ENCODE data around the gene SCRN1. TPM values are rescaled to one million over a fixed set of nuclear protein-coding genes. Genes with fewer than 3 reads are reported as not detected.
A peak's percentile ranks its signal among the peaks of the same experiment; 100 is the strongest.
"Not testable (repeated sequence)": the region's sequence is repeated elsewhere in the genome, so short reads cannot be mapped to it uniquely, and the experiment has no call there.

SCRN1 gene
- total RNA-seq, 1 experiment from 2014 or later, result 81.6 TPM

GRCh38 chr7:29970158-29970557, 19.4 kb downstream of the SCRN1 start:
- peaks cover 14% of the 10 kb centered on the region for H3K4me1 ChIP-seq (replicated peaks)
- H3K27ac ChIP-seq, result no peak overlapping the region
- peaks cover 32% of the 10 kb centered on the region for H3K36me3 ChIP-seq
- no peak for DNase-seq (ENCODE audit: low read depth in 1 of 2, low spot score in 2 of 2)
- no peaks in the 10 kb centered on the region for H3K27me3 ChIP-seq (replicated peaks)
- H3K9me3 ChIP-seq (replicated peaks), result no peaks in the 10 kb centered on the region
- H3K4me3 ChIP-seq, result no peak overlapping the region

- Histone ChIP-seq H3K36me3 (peaks cover 29% of the 10 kb centered on the region), H3K27ac (no peak overlapping the region), H3K9me3 (replicated peaks) (no peaks in the 10 kb centered on the region), H3K4me1 (replicated peaks) (peaks cover 14% of the 10 kb centered on the region), H3K27me3 (replicated peaks) (no peaks in the 10 kb centered on the region), H3K4me3 (no peak overlapping the region)
- DNase-seq (ENCODE audit: low read depth in 1 of 2, low spot score in 2 of 2), result no peak
Observed at GRCh38 chr7:29969738-29970137, 19.9 kb downstream of the SCRN1 start.

- no peak overlapping the region for H3K4me3 ChIP-seq
- H3K4me1 ChIP-seq (replicated peaks), result peaks cover 14% of the 10 kb centered on the region
- H3K9me3 ChIP-seq (replicated peaks), result no peaks in the 10 kb centered on the region
- no peaks in the 10 kb centered on the region for H3K27me3 ChIP-seq (replicated peaks)
- peaks cover 29% of the 10 kb centered on the region for H3K36me3 ChIP-seq
- no peak overlapping the region for H3K27ac ChIP-seq
- DNase-seq (ENCODE audit: low read depth in 1 of 2, low spot score in 2 of 2), result peak; percentile 36 to 67
Observed at GRCh38 chr7:29968683-29969395, 20.8 kb downstream of the SCRN1 start.

- Histone ChIP-seq H3K4me3 (no peak overlapping the region), H3K9me3 (replicated peaks) (no peaks in the 10 kb centered on the region), H3K36me3 (peaks cover 30% of the 10 kb centered on the region), H3K4me1 (replicated peaks) (peaks cover 14% of the 10 kb centered on the region), H3K27ac (no peak overlapping the region), H3K27me3 (replicated peaks) (no peaks in the 10 kb centered on the region)
- DNase-seq (ENCODE audit: low read depth in 1 of 2, low spot score in 2 of 2), result no peak
Observed at GRCh38 chr7:29965030-29965429, 24.6 kb downstream of the SCRN1 start.

- Histone ChIP-seq H3K27me3 (replicated peaks) (no peaks in the 10 kb centered on the region), H3K4me3 (no peak overlapping the region), H3K36me3 (peaks cover 41% of the 10 kb centered on the region), H3K9me3 (replicated peaks) (no peaks in the 10 kb centered on the region), H3K27ac (no peak overlapping the region), H3K4me1 (replicated peaks) (no peaks in the 10 kb centered on the region)
- no peak for DNase-seq (ENCODE audit: low read depth in 1 of 2, low spot score in 2 of 2)
Observed at GRCh38 chr7:29962035-29962434, 27.6 kb downstream of the SCRN1 start.

- H3K27ac ChIP-seq; H3K9me3 ChIP-seq (replicated peaks); DNase-seq (ENCODE audit: low read depth in 1 of 2, low spot score in 2 of 2); H3K4me1 ChIP-seq (replicated peaks); H3K27me3 ChIP-seq (replicated peaks); H3K4me3 ChIP-seq: not testable (repeated sequence)
- H3K36me3 ChIP-seq, result peaks cover 39% of the 10 kb centered on the region
Observed at GRCh38 chr7:29961611-29962010, 28.0 kb downstream of the SCRN1 start.

- Histone ChIP-seq H3K4me1 (replicated peaks) (no peaks in the 10 kb centered on the region), H3K9me3 (replicated peaks) (no peaks in the 10 kb centered on the region)
- DNase-seq (ENCODE audit: low read depth in 1 of 2, low spot score in 2 of 2), result peak in 1 of 2 experiments; percentile 4
Observed at GRCh38 chr7:29958667-29959358, 30.8 kb downstream of the SCRN1 start.

GRCh38 chr7:29957521-29958310, 31.9 kb downstream of the SCRN1 start:
- Histone ChIP-seq H3K4me1 (replicated peaks) (no peaks in the 10 kb centered on the region), H3K27me3 (replicated peaks) (no peaks in the 10 kb centered on the region), H3K27ac (no peak overlapping the region), H3K4me3 (no peak overlapping the region), H3K36me3 (peaks cover 46% of the 10 kb centered on the region), H3K9me3 (replicated peaks) (no peaks in the 10 kb centered on the region)
- DNase-seq (ENCODE audit: low read depth in 1 of 2, low spot score in 2 of 2), result no peak

More at GRCh38 chr7:29958667-29959358, 30.8 kb downstream of the SCRN1 start:
- Histone ChIP-seq H3K36me3 (peaks cover 46% of the 10 kb centered on the region), H3K27me3 (replicated peaks) (no peaks in the 10 kb centered on the region), H3K27ac (no peak overlapping the region), H3K4me3 (no peak overlapping the region)

- no peaks in the 10 kb centered on the region for H3K27me3 ChIP-seq (replicated peaks)
- H3K27ac ChIP-seq, result no peak overlapping the region
- no peak overlapping the region for H3K4me3 ChIP-seq
- DNase-seq (ENCODE audit: low read depth in 1 of 2, low spot score in 2 of 2), result no peak
- no peaks in the 10 kb centered on the region for H3K4me1 ChIP-seq (replicated peaks)
- H3K9me3 ChIP-seq (replicated peaks), result no peaks in the 10 kb centered on the region
- peaks cover 57% of the 10 kb centered on the region for H3K36me3 ChIP-seq
Observed at GRCh38 chr7:29956487-29956836, 33.1 kb downstream of the SCRN1 start.

- no peak overlapping the region for H3K4me3 ChIP-seq
- no peaks in the 10 kb centered on the region for H3K27me3 ChIP-seq (replicated peaks)
- no peak for DNase-seq (ENCODE audit: low read depth in 1 of 2, low spot score in 2 of 2)
- H3K36me3 ChIP-seq, result peaks cover 62% of the 10 kb centered on the region
- no peaks in the 10 kb centered on the region for H3K9me3 ChIP-seq (replicated peaks)
- H3K27ac ChIP-seq, result no peak overlapping the region
- no peaks in the 10 kb centered on the region for H3K4me1 ChIP-seq (replicated peaks)
Observed at GRCh38 chr7:29955799-29956486, 33.7 kb downstream of the SCRN1 start.

GRCh38 chr7:29955075-29955792, 34.4 kb downstream of the SCRN1 start:
- Histone ChIP-seq H3K4me3 (no peak overlapping the region), H3K27me3 (replicated peaks) (no peaks in the 10 kb centered on the region), H3K27ac (no peak overlapping the region), H3K9me3 (replicated peaks) (no peaks in the 10 kb centered on the region), H3K36me3 (peaks cover 70% of the 10 kb centered on the region), H3K4me1 (replicated peaks) (no peaks in the 10 kb centered on the region)
- no peak for DNase-seq (ENCODE audit: low read depth in 1 of 2, low spot score in 2 of 2)

GRCh38 chr7:29953726-29954347, 35.8 kb downstream of the SCRN1 start:
- no peak for DNase-seq (ENCODE audit: low read depth in 1 of 2, low spot score in 2 of 2)
- no peak overlapping the region for H3K27ac ChIP-seq

GRCh38 chr7:29951206-29951605, 38.4 kb downstream of the SCRN1 start:
- H3K4me1 ChIP-seq (replicated peaks), result no peaks in the 10 kb centered on the region
- no peak overlapping the region for H3K4me3 ChIP-seq
- no peak overlapping the region for H3K27ac ChIP-seq
- no peaks in the 10 kb centered on the region for H3K27me3 ChIP-seq (replicated peaks)
- H3K9me3 ChIP-seq (replicated peaks), result no peaks in the 10 kb centered on the region
- H3K36me3 ChIP-seq, result peaks cover 82% of the 10 kb centered on the region
- DNase-seq (ENCODE audit: low read depth in 1 of 2, low spot score in 2 of 2), result no peak

More at GRCh38 chr7:29953726-29954347, 35.8 kb downstream of the SCRN1 start:
- Histone ChIP-seq H3K36me3 (peaks cover 71% of the 10 kb centered on the region), H3K9me3 (replicated peaks) (no peaks in the 10 kb centered on the region), H3K27me3 (replicated peaks) (no peaks in the 10 kb centered on the region), H3K4me3 (no peak overlapping the region), H3K4me1 (replicated peaks) (no peaks in the 10 kb centered on the region)
